HG02571 (cell line): Measurements from ENCODE around the gene GPRC5C.

ENCODE experiments used
- ATAC-seq: cut with Tn5 transposase; IDR thresholded peaks from one replicate; pipeline ENCODE4 v1.9.1; 2021; ENCODE audit warnings: mild to moderate bottlenecking, moderate library complexity; ENCODE audit not compliant: unreplicated experiment

The GPRC5C gene

GRCh38 chr17:74450925-74451403, 19.1 kb downstream of the GPRC5C start:
- ATAC-seq: no peak

- ATAC-seq: no peak
Measured at GRCh38 chr17:74451557-74451956, 19.7 kb downstream of the GPRC5C start.

DNA sequence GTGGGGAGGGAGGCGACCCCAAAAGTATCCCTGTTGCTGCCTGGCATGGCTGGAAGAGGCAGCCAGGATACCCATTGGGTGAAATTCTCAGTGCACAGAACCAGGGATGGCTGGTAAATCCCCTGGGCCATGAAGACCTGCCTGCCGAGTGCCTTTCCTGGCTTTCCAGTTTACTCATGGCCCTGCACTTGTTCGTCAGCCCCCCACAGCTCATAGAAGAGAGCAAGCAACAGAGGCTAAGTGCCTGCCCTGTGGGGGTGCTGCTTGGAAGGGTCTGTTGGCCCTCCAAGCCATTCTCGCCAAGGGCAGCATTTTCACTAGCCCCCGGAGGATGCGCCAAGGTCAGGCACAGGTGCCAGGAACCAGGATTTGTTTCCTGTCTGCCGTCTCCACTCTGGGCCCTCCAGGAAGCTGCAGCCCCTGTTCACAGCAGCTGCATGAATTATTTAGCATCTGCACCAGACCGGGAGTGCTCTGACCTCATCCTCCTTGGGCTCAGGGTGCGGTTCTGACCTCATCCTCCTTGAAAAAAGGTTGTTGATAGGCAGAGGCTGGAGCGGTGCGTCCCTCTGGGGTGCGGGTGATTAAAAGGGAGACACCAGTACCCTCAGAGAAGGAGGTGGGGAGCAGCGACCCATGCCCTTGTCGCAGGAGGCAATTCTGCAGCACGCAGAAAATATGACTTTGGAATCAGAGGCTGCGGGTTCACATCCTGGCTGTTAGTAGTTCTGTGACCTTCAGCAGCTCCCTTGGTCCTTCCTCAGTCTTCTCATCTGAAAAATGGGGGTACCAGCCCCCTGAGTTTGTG, 20.3 kb downstream of the GPRC5C start:
- no peak for ATAC-seq

- ATAC-seq: no peak
Measured at GRCh38 chr17:74452841-74453661, 21.2 kb downstream of the GPRC5C start.

- no peak for ATAC-seq
Measured at GRCh38 chr17:74453665-74454196, 21.8 kb downstream of the GPRC5C start.

GRCh38 chr17:74454197-74455024, 22.5 kb downstream of the GPRC5C start:
- peak; percentile 80 for ATAC-seq

- no peak for ATAC-seq
Measured at GRCh38 chr17:74455025-74455545, 23.2 kb downstream of the GPRC5C start.

GRCh38 chr17:74455821-74456220, 23.9 kb downstream of the GPRC5C start:
- ATAC-seq: no peak

DNA sequence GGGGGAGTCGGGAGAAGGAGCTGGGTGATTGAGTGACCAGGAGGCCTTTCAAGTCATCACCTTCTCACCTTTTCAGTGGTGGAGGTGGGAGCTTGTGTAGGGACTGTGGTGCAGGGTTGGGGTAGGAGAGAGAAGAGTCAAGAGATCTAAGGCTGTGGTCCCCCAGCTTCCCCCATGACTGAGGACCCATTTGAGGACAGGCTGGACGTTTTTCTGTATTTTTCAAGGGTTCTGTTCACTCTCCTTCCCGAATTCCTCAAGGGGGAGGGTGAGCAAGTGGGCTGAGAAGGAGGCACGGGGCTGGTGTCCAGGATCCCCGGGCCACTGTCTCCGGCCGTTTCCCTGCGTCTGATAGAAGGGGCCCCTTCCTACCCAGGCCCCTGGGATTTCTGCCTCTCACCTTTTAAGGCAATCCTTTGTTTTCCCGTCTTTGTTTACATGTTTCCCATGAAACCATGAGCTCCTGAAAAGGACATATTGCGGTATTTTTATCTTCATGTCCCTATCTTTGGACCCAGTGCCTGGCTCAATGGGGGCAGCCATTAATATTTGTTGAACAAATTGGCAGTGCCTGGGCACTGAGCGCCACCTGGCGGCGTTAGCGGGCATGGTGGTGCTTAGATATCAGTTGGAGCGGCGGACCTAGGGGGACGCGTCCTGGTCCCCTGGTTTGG, 25.4 kb downstream of the GPRC5C start:
- ATAC-seq: no peak

DNA sequence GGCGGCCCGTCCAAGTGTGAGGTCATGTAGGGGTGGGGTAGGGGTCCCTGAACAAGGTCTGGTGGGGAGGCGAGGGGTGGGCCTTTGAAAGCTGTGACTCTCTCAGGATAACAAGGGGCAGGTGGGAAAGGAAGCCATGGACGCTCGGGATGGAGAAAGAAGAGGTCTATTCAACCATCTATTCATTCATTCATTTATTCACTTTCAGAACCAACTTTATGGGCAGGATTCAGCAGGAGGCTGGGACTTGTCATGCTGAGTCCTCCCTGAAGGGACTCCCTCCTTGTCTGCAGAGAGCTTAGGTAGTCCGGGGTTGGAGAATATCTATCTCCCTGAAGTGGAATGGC, 25.9 kb downstream of the GPRC5C start:
- ATAC-seq: no peak

DNA sequence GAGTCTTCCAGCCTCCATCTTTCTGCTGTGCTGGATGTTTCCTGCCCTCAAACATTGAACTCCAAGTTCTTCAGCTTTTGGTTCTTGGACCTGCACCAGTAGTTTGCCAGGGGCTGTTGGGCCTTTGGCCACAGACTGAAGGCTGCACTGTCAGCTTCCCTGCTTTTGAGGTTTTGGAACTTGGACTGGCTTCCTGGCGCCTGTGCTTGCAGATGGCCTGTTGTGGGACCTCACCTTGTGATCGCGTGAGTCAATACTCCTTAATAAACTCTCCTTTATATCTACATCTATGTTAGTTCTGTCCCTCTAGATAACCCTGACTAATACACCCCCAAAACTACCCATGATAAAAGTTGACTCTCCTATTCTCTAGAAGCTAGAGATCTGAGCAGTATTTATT, 26.9 kb downstream of the GPRC5C start:
- no peak for ATAC-seq

- no peak for ATAC-seq
Measured at GRCh38 chr17:74459622-74460021, 27.7 kb downstream of the GPRC5C start.

GRCh38 chr17:74460241-74460640, 28.4 kb downstream of the GPRC5C start:
- ATAC-seq: no peak

- no peak for ATAC-seq
Measured at GRCh38 chr17:74460996-74461395, 29.1 kb downstream of the GPRC5C start.

DNA sequence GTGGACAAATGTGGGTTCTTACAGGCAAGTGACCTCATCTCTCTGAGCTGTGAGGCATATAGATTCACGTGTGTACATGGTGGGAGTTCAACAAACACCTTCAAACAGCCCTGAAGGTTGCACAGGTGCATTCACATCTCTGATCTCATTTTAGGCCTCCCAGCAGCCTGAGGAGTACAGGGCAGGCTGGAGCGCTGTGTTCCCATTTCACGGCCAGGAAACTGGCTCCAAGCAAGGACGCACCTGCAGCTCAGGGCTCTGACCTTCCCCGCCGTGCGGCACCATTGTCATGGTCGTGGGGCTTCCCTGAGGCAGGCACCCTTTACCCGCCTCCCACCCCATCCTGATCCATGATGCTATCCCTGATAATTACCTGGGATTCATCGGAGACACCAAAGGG, 29.7 kb downstream of the GPRC5C start:
- no peak for ATAC-seq

GRCh38 chr17:74464730-74465377, 33.0 kb downstream of the GPRC5C start:
- no peak for ATAC-seq

DNA sequence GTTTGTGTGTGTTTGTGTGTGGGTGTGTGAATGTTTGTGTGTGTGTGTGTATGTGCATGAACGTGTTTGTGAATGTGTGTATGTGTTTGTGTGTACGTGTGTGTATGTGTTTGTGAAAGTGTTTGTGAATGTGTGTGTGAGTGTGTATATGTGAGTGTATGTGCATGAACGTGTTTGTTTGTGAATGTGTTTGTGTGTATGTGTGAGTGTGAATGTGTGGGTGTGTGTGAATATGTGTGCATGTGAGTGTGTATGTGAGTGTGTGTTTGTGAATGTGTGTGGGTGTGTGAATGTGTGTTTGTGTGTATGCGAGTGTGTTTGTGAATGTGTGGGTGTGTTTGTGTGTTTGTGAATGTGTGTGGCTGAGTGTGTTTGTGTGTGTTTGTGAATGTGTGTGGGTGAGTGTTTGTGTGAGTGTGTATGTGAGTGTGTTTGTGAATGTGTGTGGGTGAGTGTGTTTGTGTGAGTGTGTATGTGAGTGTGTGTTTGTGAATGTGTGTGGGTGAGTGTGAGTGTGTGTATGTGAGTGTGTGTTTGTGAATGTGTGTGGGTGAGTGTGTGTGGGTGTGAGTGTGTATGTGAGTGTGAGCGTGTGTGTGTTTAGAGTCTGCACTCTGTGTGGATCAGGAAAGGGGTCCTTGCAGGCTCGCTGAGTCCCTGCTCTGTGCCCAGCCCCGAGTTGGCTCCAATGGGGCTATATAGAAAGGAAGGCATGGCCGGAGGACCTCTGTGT, 33.7 kb downstream of the GPRC5C start:
- no peak for ATAC-seq

GRCh38 chr17:74466111-74466827, 34.4 kb downstream of the GPRC5C start, which contains the start of gene CD300A:
CD300A (plus strand) TSS chr17:74466634; CDS start chr17:74466704, 70 bp downstream.
- no peak for ATAC-seq
